ENCODE data around the gene NBEAL2. TPM values are rescaled to one million over a fixed set of nuclear protein-coding genes. Genes with fewer than 3 reads are reported as not detected.

Gene NBEAL2
- total and polyA plus RNA-seq, 5 experiments from 2014 or later, result 0.89 to 46.0 (median 2.8) TPM

GRCh38 chr3:46982546-46982945, 3.1 kb downstream of the NBEAL2 start:
- Mint-ChIP-seq H3K4me3 (peak overlapping the region in 2 of 10 donors; percentile 30 to 34), H3K9me3 (no peaks in the 10 kb centered on the region), H3K4me1 (peaks cover 39 to 85% (median 72%) of the 10 kb centered on the region in 4 donors), H3K36me3 (no peaks in the 10 kb centered on the region), H3K27me3 (no peaks in the 10 kb centered on the region), H3K27ac (peak overlapping the region in 6 of 10 donors; percentile 7 to 80 (median 61))
- DNase-seq, result no peak
- POLR2A ChIA-PET, result interaction anchor here (0.8 to 3.0 kb wide), 2 partner anchors 15 to 27 kb away, joined by 3 to 9 read pairs; no protein-coding TSS in a partner anchor
- ATAC-seq, result no peak

- H3K4me1 Mint-ChIP-seq, result peaks cover 42 to 89% (median 79%) of the 10 kb centered on the region in 4 donors
- H3K27ac Mint-ChIP-seq, result peak overlapping the region in 8 of 10 donors; percentile 5 to 86 (median 62)
- H3K9me3 Mint-ChIP-seq, result no peaks in the 10 kb centered on the region
- DNase-seq (no peak), ATAC-seq (no peak)
- no peaks in the 10 kb centered on the region for H3K36me3 Mint-ChIP-seq
- POLR2A ChIA-PET, result interaction anchor here (4.1 kb wide), 1 partner anchor 8 kb away, joined by 23 read pairs; the partner anchor contains the start of gene CCDC12
- H3K4me3 Mint-ChIP-seq, result peak overlapping the region in 4 of 10 donors; percentile 15 to 51 (median 31)
- H3K27me3 Mint-ChIP-seq, result no peaks in the 10 kb centered on the region
Measured at GRCh38 chr3:46984591-46985459, 5.4 kb downstream of the NBEAL2 start.

GRCh38 chr3:46985588-46985987, 6.1 kb downstream of the NBEAL2 start:
- Mint-ChIP-seq H3K36me3 (no peaks in the 10 kb centered on the region), H3K4me1 (peaks cover 47 to 90% (median 84%) of the 10 kb centered on the region in 4 donors), H3K9me3 (no peaks in the 10 kb centered on the region), H3K27me3 (no peaks in the 10 kb centered on the region), H3K4me3 (peak overlapping the region in 3 of 10 donors; percentile 38 to 75 (median 58)), H3K27ac (peak overlapping the region in 8 of 10 donors; percentile 7 to 90 (median 36))
- ATAC-seq, result no peak
- POLR2A ChIA-PET, result interaction anchor here (4.1 kb wide), 1 partner anchor 9 kb away, joined by 23 read pairs; the partner anchor contains the start of gene CCDC12
- no peak for DNase-seq

- no peaks in the 10 kb centered on the region for H3K27me3 Mint-ChIP-seq
- peak overlapping the region; percentile 63 to 91 (median 80) for H3K27ac Mint-ChIP-seq
- H3K4me1 Mint-ChIP-seq, result peaks cover 47 to 85% (median 80%) of the 10 kb centered on the region in 4 donors
- no peaks in the 10 kb centered on the region for H3K9me3 Mint-ChIP-seq
- POLR2A ChIA-PET, result interaction anchor here (0.6 to 4.1 kb wide), 3 partner anchors 9 to 1196 kb away, joined by 3 to 23 read pairs (median 4); partner anchors contain the start of gene CCDC12
- H3K36me3 Mint-ChIP-seq, result no peaks in the 10 kb centered on the region
- DNase-seq (no peak), ATAC-seq (no peak)
- peak overlapping the region in 9 of 10 donors; percentile 20 to 81 (median 74) for H3K4me3 Mint-ChIP-seq
Measured at GRCh38 chr3:46986055-46986730, 6.7 kb downstream of the NBEAL2 start.

- no peaks in the 10 kb centered on the region for H3K36me3 Mint-ChIP-seq
Measured at GRCh38 chr3:46986782-46987310, 7.4 kb downstream of the NBEAL2 start.

GRCh38 chr3:46987319-46987742, 7.9 kb downstream of the NBEAL2 start:
- peak overlapping the region; percentile 56 to 95 (median 85) for H3K27ac Mint-ChIP-seq
- POLR2A ChIA-PET, result interaction anchor here (0.7 to 4.1 kb wide), 9 partner anchors 8 to 177 kb away, joined by 3 to 23 read pairs (median 4); partner anchors contain the start of genes CCDC12, NBEAL2 and SETD2
- no peak for DNase-seq
- H3K4me3 Mint-ChIP-seq, result peak overlapping the region; percentile 53 to 81 (median 74)
- no peaks in the 10 kb centered on the region for H3K36me3 Mint-ChIP-seq
- peaks cover 43 to 82% (median 72%) of the 10 kb centered on the region in 4 donors for H3K4me1 Mint-ChIP-seq
- H3K9me3 Mint-ChIP-seq, result no peaks in the 10 kb centered on the region
- ATAC-seq, result peak in 1 of 2 donors; percentile 1
- no peaks in the 10 kb centered on the region for H3K27me3 Mint-ChIP-seq

More at GRCh38 chr3:46986782-46987310, 7.4 kb downstream of the NBEAL2 start:
- Mint-ChIP-seq H3K27me3 (no peaks in the 10 kb centered on the region), H3K9me3 (no peaks in the 10 kb centered on the region), H3K4me3 (peak overlapping the region in 9 of 10 donors; percentile 53 to 81 (median 75)), H3K4me1 (peaks cover 43 to 81% (median 74%) of the 10 kb centered on the region in 4 donors), H3K27ac (peak overlapping the region; percentile 63 to 95 (median 84))
- ATAC-seq (no peak), DNase-seq (no peak)
- POLR2A ChIA-PET, result interaction anchor here (0.8 to 4.1 kb wide), 6 partner anchors 7 to 131 kb away, joined by 3 to 23 read pairs (median 4); partner anchors contain the start of genes CCDC12 and NBEAL2

GRCh38 chr3:46987743-46988401, 8.4 kb downstream of the NBEAL2 start:
- POLR2A ChIA-PET, result interaction anchor here (0.7 to 4.1 kb wide), 9 partner anchors 8 to 176 kb away, joined by 3 to 23 read pairs (median 4); partner anchors contain the start of genes CCDC12, NBEAL2 and SETD2
- no peaks in the 10 kb centered on the region for H3K36me3 Mint-ChIP-seq
- peak overlapping the region; percentile 56 to 95 (median 85) for H3K27ac Mint-ChIP-seq
- H3K4me3 Mint-ChIP-seq, result peak overlapping the region; percentile 53 to 81 (median 74)
- ATAC-seq (peak; percentile 96 to 99), DNase-seq (peak; percentile 72 to 92 (median 85))
- H3K4me1 Mint-ChIP-seq, result peaks cover 39 to 77% (median 66%) of the 10 kb centered on the region in 4 donors
- no peaks in the 10 kb centered on the region for H3K27me3 Mint-ChIP-seq
- H3K9me3 Mint-ChIP-seq, result no peaks in the 10 kb centered on the region

- H3K36me3 Mint-ChIP-seq, result no peaks in the 10 kb centered on the region
Measured at GRCh38 chr3:46988616-46989015, 9.2 kb downstream of the NBEAL2 start.

GRCh38 chr3:46989146-46989810, 9.8 kb downstream of the NBEAL2 start:
- ATAC-seq (no peak), DNase-seq (no peak)
- POLR2A ChIA-PET, result interaction anchor here (0.7 to 3.6 kb wide), 3 partner anchors 10 to 20 kb away, joined by 3 to 23 read pairs (median 3); partner anchors contain the start of gene NBEAL2
- H3K4me3 Mint-ChIP-seq, result peak overlapping the region in 3 of 10 donors; percentile 1 to 58 (median 58)
- no peaks in the 10 kb centered on the region for H3K27me3 Mint-ChIP-seq
- peak overlapping the region in 9 of 10 donors; percentile 32 to 90 (median 63) for H3K27ac Mint-ChIP-seq
- H3K9me3 Mint-ChIP-seq, result no peaks in the 10 kb centered on the region
- H3K36me3 Mint-ChIP-seq, result no peaks in the 10 kb centered on the region
- peaks cover 39 to 70% (median 61%) of the 10 kb centered on the region in 4 donors for H3K4me1 Mint-ChIP-seq

More at GRCh38 chr3:46988616-46989015, 9.2 kb downstream of the NBEAL2 start:
- no peak for DNase-seq
- H3K27me3 Mint-ChIP-seq, result no peaks in the 10 kb centered on the region
- no peak for ATAC-seq
- POLR2A ChIA-PET, result interaction anchor here (0.7 to 3.6 kb wide), 2 partner anchors 9 to 20 kb away, joined by 3 to 23 read pairs; partner anchors contain the start of gene NBEAL2
- H3K27ac Mint-ChIP-seq, result peak overlapping the region in 9 of 10 donors; percentile 32 to 90 (median 69)
- H3K4me3 Mint-ChIP-seq, result peak overlapping the region in 5 of 10 donors; percentile 13 to 58 (median 53)
- H3K4me1 Mint-ChIP-seq, result peaks cover 39 to 74% (median 64%) of the 10 kb centered on the region in 4 donors
- no peaks in the 10 kb centered on the region for H3K9me3 Mint-ChIP-seq

- Mint-ChIP-seq H3K9me3 (no peaks in the 10 kb centered on the region), H3K27ac (peak overlapping the region in 8 of 10 donors; percentile 23 to 84 (median 56)), H3K4me3 (no peak overlapping the region), H3K4me1 (peaks cover 32 to 55% (median 48%) of the 10 kb centered on the region in 4 donors), H3K27me3 (no peaks in the 10 kb centered on the region), H3K36me3 (no peaks in the 10 kb centered on the region)
- no peak for ATAC-seq
- DNase-seq, result no peak
- POLR2A ChIA-PET, result interaction anchor here (0.7 to 3.6 kb wide), 3 partner anchors 11 to 15 kb away, joined by 3 to 23 read pairs (median 3); partner anchors contain the start of gene NBEAL2
Measured at GRCh38 chr3:46990573-46991374, 11.3 kb downstream of the NBEAL2 start.

Measured in naive thymus-derived CD8-positive, alpha-beta T cell (primary cell).